Hippocampal formation (tissue), 2 donors: ENCODE measurements around the gene ZFP62.
A peak's percentile ranks its signal among the peaks of the same experiment; 100 is the strongest.

Experiments
- DNase-seq, 2 donors: peaks; one replicate each; lab custom pipeline; 2025; lab: John Stamatoyannopoulos, UW

ZFP62 gene

DNA sequence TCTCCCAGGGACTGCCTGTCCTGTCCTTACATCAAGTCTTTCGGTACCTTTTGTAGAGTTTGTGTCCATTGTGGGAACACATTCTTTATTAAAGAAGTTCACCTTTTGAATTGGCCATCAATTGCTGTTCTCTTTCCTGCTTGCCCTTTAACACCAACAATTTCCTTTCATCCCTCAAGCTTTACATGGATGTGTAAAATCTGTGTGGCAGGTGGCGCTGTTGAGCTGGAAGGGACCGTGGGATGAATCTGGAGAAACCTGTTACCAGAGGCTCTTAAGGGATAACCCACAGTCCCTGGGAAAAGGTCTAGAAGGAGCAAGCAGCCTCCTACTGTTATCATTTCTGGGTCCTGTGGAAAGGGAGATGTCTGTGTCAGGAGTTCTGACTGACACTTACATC is 7.9 kb upstream of the ZFP62 start:
- peak; percentile 68 to 75 for DNase-seq

DNA sequence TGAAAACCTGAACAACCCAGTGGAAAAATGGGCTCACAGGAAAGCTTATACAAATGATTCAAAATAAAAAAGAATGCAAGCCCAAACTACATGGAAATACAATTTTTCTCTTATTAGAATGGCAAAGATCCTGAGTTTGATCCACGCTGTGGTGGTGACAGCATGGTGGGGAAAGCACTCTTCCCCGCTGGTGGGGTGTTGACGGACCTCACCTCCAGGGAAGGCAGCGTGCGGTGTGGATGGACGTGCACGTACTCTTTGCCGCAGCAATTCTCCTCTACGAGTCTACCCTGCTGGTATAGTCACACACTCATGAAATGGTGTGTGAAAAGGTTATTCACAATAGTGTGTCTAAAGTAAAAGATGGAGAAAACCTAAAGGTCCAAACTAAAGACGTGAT is 5.9 kb upstream of the ZFP62 start:
- no peak for DNase-seq

DNA sequence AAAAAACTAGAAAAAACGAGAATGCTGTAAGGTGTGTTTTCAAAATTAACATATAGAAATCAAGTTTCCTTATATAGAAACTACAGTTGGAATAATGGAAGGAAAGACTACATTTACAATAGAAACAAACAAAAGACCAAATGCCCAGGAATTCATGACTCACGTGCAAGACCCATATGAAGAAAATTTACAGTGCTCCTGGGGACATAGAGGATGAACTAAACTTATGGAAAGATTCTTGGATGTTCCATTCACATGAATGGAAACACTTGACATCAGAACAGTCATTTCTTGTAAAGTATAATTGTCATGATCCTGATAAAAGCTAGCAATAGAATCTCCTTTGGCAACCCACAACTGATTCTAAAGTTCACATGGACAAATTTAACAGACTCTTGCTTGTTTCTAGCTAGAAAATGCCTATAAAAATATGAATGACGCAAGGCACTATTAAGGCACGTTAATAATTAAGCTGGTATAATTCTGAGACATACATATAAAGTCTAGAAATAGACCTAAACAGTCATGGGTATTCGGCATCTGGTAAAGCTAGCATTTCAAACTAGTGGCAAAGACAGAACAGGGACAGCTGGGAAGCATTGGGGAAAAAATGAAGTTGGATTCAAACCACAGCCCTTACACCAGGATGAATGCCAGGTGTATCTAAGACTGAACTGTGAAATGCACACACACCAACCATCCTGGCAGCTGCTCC is 5.1 kb upstream of the ZFP62 start:
- no peak for DNase-seq

DNA sequence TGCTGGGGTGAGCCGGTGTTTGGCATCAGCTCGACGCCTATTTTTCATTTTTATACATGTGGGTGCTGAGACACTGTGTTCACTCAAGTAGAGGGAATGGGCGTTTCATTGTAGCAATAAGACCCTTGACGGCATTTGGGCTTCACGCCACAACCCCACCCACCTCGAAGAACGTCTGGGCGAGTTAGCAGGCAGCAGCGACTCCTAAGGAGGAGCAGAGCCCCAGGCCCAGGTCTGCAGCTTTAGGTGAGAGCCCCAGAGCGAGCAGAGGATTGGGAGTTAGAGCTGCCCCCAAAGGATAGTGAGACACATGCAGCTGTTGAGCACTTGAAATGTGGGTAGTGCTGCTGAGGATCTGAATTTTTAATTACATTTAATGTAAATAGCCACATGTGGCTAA is 1.6 kb upstream of the ZFP62 start:
- DNase-seq: no peak

DNA sequence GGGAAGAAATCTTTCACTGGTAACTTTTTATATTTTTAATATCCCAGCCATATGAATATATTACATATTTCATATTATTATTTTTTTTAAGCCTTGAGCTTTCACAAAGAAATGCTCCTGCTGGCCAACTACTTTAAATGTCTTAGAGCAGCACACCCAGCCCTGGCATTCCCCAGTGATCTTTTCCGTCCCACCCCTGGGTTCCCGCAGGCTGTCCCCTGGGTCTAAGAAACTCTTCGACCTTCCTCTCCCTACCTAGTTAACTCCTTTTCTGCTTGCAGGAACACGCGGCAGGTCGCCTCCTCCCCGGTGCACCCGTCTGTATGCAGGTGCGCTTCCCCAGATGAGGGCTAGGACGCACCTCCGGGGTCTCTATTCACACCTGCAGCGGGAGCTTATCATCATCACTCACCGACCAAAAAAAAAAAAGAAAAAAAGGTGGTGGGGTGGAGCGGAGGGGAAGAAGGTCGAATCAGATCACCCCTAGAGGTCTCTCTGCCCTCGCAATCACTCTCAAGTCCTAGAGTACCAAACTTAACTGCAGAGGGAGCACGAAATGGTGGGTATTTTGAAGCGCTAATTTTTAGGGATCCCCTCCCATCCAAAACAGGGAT is 696 bp downstream of the ZFP62 start:
- peak in 1 of 2 donors; percentile 14 for DNase-seq

DNA sequence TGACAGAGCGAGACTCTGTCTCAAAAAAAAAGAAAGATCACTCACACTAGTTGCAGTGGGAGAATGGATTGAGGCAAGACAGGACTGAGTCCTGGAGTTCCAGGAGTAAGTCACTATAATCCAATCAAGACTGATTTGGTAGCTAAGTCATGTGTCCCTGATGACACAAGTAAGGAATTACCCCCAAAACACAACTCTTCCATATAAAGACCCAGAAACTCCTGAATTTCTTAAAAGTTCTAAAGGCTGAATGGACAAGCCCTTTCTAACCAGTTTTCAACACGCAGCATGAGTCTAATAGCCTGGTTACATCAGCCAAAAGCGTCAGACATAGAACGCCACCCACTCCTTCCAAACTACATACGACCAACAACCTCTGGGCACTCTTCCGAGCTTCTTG is 2.5 kb downstream of the ZFP62 start:
- DNase-seq: no peak

DNA sequence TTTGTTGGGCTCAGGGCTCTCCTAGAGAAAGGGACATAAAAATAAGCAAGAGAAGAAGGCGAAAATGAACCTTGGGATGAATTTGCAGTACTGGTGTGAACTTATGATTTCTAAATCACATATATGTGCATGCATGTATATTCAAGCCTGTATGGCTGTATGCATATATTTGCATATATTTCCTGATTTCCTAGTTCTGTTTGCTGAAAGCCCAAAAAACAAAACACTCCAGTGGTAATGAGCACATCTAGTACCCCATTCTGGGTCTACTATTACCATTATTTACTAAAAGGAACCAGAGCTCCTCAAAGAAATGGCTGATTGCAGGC is 7.3 kb downstream of the ZFP62 start:
- DNase-seq: no peak

DNA sequence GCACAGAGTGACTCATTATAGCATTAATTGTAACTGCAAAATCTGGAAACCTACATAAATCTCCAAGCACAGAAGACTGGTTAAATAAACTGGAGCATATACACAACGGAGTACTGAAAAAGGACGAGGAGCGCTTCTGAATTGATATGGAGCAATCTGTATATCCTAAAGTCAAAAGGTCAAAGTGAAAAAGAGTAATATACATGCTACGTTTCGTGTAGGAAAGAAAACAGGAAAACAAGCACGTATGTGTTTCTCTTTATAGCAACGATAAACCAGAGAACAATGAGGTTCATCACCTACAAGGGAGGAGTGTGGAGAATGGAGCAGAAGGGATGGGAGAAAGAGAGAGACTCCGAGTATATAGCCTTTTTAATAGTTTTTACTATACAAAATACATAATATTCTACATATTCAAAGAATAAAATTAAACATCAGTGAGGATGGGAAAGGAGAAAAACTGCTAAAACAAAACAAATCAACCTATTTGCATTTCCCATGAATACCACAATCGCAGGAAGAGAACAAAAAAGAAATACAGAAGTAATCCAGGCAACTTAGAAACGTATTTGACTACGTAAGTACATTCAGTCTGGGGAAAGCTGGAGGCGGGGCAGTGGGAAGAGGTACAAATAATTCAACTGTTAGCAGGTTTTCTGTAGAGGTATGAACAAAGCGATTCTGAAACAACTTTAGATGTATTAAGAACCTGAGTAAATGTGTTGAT is 7.8 kb downstream of the ZFP62 start:
- DNase-seq: no peak

DNA sequence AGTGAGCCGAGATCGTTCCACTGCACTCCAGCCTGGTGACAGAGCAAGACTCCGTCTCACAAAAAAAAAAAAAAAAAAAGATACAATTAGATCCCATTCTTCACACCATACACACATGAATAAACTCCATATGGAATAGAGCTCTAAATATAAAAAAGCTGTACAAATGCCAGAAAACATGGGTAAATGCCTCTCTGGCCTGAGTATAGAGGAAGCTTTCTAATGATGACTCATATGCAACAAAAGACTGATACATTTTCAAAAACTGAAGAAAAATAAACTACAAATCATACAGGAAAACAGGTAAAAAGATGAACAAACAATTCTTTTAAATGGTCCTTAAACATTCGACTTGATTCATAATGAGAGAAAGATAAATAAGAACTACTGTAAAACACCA is 8.6 kb downstream of the ZFP62 start:
- no peak for DNase-seq

DNA sequence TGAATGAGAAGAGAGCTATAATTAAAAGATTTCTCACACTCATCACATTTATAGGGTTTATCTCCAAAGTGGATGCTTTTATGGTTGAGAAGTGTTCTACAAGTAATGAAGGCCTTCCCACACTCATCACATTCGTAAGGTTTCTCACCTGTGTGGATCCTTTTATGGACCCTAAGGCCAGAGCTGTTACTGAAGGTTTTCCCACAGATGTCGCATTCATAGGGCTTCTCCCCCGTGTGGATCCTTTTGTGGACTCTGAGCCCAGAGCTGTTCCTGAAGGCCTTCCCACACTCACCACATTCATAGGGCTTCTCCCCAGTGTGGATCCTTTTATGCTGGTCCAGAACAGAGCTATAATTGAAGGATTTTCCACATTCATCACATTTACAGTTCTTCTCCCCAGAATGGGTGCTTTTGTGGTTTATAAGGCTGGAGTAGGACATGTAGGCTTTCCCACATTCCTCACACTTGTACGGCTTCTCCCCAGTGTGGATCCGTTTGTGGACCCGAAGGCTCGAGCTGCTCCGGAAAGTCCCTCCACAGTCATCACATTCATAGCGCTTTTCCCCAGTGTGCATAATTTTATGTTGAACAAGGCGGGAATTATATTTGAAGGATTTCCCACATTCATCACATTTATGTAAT is 10.5 kb downstream of the ZFP62 start:
- no peak for DNase-seq

DNA sequence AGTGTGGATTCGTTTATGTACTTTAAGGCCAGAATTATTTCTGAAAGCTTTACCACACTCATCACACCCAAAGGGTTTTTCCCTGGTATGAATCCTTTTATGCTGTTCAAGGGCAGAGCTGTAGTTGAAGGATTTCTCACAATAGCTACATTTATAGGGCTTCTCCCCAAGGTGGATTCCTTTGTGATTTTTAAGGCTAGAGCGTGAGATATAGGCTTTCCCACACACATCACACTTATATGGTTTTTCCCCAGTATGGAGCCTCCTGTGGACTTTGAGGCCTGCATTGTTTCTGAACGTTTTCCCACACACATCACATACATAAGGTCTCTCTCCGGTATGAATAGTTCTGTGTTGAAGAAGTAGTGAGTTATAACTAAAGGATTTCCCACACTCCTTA is 11.2 kb downstream of the ZFP62 start:
- no peak for DNase-seq

DNA sequence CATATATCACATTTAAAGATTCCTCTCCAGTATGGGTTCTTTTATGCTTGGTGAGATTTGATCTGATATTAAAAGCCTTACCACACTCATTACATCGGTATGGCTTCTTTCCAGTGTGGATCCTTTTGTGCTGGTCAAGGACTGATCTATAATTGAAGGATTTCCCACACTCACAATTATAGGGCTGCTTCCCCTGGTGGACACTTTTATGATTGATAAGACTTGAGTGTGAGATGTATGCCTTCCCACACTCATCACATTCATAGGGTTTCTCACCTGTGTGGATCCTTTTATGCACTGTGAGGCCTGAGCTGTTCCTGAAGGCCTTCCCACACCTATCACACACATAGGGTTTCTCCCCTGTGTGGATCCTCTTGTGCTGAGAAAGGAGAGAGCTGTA is 12.2 kb downstream of the ZFP62 start:
- no peak for DNase-seq

DNA sequence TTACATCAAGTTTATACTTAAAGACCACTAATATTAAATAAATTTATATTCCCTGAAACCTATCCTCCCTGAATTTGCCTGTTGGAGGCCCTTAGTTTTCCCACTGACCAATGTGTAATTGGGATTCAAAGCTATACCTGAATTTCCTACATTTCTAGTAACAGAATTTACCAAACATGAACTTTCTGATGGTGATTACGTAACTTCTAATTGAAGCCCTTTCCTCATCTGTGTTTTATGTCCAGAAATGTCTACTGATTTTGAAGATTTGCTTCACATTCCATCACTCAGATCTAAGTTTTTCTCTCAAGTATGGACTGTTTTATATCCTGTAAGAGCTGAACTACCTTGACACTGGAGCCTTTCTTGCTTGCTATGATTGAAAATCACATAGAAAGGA is 12.8 kb downstream of the ZFP62 start:
- DNase-seq: no peak

DNA sequence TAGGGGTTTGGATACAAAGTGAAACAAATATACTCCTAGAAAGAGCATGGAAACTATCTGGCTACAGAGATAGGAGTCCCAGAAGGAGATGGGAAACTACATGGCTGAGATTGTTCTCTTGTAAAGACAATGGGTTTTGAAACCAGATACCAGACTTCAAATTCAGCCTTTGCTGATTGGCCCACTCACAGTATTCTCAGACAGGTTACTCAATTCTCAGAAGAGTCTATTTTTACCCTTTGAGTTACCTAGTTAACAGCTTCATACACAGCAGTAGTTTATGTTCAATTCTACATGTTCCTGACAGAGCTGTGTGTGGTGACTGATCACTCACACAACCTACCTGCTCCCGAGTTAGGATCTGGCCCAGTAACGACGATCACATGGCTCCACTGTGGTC is 14.1 kb downstream of the ZFP62 start:
- DNase-seq: no peak

DNA sequence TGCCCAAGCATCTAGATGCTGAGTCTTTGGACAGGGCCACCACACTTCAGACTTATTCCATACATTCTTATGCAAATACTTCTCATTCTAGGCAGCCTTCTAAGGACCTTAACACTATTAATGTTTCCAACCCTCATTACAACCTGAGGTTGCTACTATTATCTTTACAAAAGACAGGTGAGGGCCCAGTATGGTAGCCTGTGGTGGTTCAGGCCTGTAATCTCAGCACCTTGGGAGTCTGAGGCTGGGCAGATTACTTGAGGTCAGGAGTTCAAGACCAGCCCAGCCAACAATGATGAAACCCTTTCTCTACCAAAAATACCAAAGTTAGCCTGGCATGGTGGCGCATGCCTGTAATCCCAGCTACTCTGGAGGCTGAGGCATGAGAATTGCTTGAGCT is 16.2 kb downstream of the ZFP62 start:
- DNase-seq: no peak

DNA sequence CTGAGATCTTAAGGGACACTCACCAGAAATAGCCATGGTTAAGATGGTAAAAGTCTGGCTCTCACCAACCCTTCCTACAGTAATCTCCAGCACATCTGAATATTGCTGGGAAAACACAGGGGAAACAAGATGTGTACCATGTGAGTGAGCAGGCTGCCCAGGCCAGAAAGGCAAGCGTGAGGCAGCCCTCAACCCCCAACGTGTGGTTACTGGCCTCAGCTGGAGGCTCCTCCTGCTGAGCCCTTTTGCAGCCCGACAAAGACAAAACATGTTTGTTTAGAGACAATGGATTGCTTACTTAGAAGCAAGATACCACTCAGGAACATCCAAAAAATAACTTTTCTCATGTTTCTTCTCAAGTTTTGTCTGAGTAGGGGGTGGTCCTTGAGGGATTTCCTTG is 16.6 kb downstream of the ZFP62 start:
- no peak for DNase-seq

DNA sequence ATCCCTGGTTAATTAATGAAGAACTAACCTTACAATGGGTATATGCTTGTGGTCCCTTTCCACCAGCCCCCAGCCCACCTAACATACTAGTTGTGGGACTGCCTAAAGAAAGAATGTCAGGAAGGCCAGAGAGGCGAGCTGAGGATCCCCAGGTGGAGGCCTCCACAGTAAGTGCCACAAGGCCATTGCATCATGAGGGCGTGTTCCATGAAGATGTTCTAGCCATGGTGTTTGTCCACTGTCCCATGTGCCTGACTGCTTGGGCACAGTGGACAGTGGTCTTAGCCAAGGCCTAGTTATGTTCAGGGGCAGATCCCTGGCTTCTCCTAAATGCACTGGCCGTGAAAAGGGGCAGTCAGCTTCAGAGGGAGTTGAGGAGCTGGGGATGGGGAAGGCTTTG is 21.1 kb downstream of the ZFP62 start:
- DNase-seq: no peak

DNA sequence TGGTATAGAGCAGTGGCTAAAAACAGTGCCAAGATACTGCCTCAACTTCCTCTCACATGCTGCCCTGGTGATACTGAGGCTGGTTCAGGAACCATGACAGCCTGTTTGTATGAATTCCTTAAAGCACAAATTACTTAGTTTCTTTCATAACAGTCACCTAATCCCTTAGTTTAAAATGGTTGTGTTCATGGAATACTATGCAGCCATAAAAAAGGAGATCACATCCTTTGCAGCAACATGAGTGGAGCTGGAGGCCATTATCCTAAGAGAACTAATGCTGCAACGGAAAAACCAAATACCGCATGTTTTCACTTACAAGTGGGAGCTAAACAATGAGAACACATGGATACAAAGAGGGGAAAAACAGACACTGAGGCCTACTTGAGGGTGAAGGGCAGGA is 21.8 kb downstream of the ZFP62 start:
- DNase-seq: no peak

DNA sequence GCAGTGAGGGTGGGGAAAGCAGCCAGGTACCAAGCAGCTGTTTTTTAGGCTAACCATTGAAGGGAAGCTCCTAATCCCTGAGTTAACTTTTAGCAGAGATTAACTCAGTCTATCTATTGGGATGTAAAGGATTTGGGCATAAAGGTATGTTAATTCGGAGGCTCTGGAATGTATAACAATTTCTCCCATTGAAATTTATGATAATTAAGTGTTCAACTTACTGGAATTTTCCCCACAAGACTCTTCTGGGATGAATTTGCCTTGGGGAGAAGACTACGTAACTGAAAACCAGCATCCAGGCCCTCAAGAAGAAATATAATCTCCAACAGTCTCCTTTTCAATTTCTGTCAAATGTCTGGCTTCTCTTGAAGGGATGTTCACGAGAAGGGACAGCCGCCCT is 23.6 kb downstream of the ZFP62 start:
- no peak for DNase-seq

DNA sequence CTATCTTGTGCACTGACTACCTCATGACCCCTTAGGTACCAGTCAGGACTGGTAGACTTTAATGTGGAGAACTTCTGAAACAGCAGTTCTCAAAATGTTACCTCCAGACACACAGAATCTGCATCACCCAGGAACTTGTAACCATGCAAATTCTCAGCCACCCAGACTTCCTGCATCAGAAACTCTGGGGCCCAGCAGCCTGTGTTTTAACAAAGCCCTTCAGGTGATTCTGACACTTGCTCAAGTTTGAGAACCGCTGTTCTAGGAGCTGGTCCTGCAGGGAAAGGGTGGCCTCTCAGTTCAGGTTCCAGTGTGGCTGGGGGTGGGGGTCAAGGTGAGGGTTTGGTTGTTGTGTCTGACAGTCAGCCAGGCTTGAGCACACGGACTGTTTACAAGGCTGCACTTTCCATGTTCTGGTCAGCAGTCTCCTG is 28.4 kb downstream of the ZFP62 start:
- DNase-seq: no peak

DNA sequence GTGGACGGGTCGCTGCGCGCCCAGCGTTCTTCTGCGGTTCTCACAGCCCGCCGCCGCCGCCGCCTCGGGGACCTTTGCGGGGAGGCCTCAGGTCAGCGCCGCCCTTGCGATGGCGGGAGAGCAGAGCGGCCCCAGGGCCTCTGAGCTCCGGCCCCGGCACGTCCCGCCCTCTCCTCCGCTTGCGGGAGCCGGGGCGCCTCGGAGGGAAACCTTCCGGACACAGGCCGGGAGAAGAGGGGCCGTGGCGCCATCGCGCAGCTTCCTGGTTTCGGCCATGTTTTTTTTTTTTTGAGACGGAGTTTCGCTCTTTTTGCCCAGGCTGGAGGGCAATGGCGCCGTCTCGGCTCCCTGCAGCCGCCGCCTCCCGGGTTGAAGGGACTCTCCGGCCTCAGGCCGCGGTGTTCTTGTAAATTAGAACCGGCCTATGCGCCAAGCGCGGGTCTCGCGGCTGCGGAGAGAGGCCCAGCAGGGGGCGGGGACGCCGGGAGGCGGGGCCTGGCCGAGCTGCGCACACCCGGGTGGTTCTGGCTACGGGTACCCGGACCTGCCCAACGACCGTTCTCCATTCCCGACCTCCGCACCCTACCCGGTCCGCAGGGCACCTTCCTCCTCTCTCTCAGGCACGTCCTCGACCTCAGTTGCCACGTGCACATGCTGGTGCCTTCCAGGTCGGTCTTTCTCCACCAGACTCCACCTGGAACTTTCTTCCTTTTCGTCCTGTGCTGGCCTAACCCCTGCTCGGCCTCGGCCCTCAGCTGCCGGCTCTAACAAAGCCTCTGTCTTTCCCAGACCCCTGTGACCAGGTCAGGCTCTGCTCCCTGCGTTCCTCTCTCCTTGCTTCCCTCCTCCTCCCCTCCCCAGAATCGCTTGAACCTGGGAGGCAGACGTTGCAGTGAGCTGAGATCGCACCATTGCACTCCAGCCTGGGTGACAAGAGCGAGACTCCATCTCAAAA is 29.7 kb downstream of the ZFP62 start:
- peak; percentile 64 to 80 for DNase-seq
